ENCODE data around the gene TARS3. TPM values are rescaled to one million over a fixed set of nuclear protein-coding genes. Genes with fewer than 3 reads are reported as not detected.
"Not testable (repeated sequence)": the region's sequence is repeated elsewhere in the genome, so short reads cannot be mapped to it uniquely, and the experiment has no call there.

TARS3 gene
- total and polyA plus RNA-seq, 2 donors (not counting 1 experiment from before 2014, with no cell fraction given) = 9.7 to 27.0 TPM

DNA sequence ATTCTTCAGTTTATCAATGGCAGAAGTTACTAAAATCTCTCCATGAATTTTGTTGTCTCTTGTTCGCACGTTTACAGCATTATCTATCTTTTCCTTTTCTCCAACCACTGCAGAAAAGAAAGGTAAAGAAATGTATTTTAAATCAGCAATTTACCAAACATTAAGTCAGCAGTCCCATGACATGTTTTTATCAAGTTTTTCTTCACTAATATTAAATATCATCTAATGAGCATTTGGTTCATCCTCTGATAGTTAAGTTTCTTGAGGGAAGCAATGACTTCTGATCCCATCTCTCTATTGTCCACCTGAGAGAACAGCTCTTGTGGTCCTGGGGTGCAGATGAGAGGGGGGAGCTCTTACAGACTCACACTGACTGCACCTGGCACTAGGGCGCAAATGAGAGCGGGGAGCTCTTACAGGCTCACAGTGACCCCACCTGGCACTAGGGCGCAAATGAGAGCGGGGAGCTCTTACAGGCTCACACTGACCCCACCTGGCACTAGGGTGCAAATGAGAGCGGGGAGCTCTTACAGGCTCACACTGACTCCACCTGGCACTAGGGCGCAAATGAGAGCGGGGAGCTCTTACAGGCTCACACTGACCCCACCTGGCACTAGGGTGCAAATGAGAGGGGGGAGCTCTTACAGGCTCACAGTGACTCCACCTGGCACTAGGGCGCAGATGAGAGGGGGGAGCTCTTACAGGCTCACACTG, 69.5 kb downstream of the TARS3 start:
- H2AFZ ChIP-seq (ENCODE audit: insufficient read depth, low read depth, low read length, poor library complexity, severe bottlenecking); H3K27me3 ChIP-seq (replicated peaks in 1 of 4; ENCODE audit: control extremely low read depth in 1 of 4, control insufficient read depth in 3 of 4, insufficient read depth in 4 of 4, low read length in 3 of 4); ATAC-seq (ENCODE audit: low read depth); POLR2A ChIA-PET; H4K20me1 ChIP-seq (ENCODE audit: control insufficient read depth, insufficient read depth, low read length, poor library complexity, severe bottlenecking); H3K4me3 ChIP-seq (ENCODE audit: control extremely low read depth in 1 of 5, extremely low read depth in 1 of 5, insufficient read depth in 1 of 5, low read depth in 2 of 5, low read length in 4 of 5); H3K9ac ChIP-seq (ENCODE audit: low read length); H3K27me3 Mint-ChIP-seq; H3K9me3 Mint-ChIP-seq (ENCODE audit: insufficient read depth); H3K4me2 ChIP-seq (replicated peaks; ENCODE audit: low read depth, low read length, poor library complexity, severe bottlenecking); H3K36me3 ChIP-seq (replicated peaks in 1 of 2; ENCODE audit: control extremely low read depth in 1 of 2, control insufficient read depth in 1 of 2, extremely low read depth in 1 of 2, insufficient read depth in 2 of 2, low read length in 1 of 2); H3K9me3 ChIP-seq (ENCODE audit: control extremely low read depth in 1 of 3, control insufficient read depth in 2 of 3, insufficient read depth in 1 of 3, low read length in 2 of 3): not testable (repeated sequence)
- Mint-ChIP-seq H3K27ac (peak overlapping the region; percentile 62), H3K4me1 (peaks cover 26% of the 10 kb centered on the region), H3K4me3 (peak overlapping the region; percentile 50)
- DNase-seq = peak; percentile 48
- no CpG with 5 or more reads among the region's 10 CpGs for WGBS (ENCODE audit: insufficient coverage)
- intact Hi-C loops (cut with micrococcal nuclease) = loop anchor here (5.0 kb wide), 2 partner anchors 647 to 737 kb away; partner anchors contain the start of gene LRRK1
- H3K27ac ChIP-seq (ENCODE audit: low read length in 2 of 2) = peak overlapping the region in 1 of 2 donors; percentile 34
- peaks cover 21 to 23% of the 10 kb centered on the region in 2 donors for H3K4me1 ChIP-seq (ENCODE audit: control insufficient read depth in 2 of 2, insufficient read depth in 2 of 2, low read length in 2 of 2)
- CTCF ChIA-PET = interaction anchor here (0.7 to 3.9 kb wide), 9 partner anchors 13 to 507 kb away, joined by 3 to 27 read pairs (median 9); partner anchors contain the start of gene SNRPA1
- peaks cover 30% of the 10 kb centered on the region for H3K79me2 ChIP-seq (ENCODE audit: control insufficient read depth, insufficient read depth, low read length)

DNA sequence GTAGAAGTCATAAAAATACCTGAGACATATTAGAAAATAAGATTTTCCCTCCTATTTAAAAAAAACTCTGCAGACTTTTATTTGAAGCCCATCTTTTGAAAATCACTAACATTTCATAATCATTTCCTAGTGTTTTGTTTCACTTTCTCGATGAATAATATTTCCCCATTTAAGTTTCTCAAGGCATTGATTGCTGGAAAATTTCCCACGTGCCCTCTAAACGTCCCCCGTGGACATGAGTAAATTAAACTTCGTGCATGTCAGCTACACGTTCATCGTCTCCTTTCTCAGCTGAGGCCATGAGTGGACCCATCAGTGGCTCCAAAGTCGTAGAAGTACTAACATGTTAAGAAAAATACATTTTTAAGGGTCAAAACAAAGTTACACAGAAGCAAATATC, 70.1 kb downstream of the TARS3 start:
- peak overlapping the region; percentile 62 for H3K27ac Mint-ChIP-seq
- H3K4me1 ChIP-seq (ENCODE audit: control insufficient read depth in 2 of 2, insufficient read depth in 2 of 2, low read length in 2 of 2) = peaks cover 21 to 23% of the 10 kb centered on the region in 2 donors
- intact Hi-C loops (cut with micrococcal nuclease) = loop anchor here (5.0 kb wide), 2 partner anchors 647 to 737 kb away; partner anchors contain the start of gene LRRK1
- CTCF ChIA-PET = interaction anchor here (0.8 to 3.9 kb wide), 10 partner anchors 12 to 369 kb away, joined by 3 to 27 read pairs (median 8); partner anchors contain the start of gene SNRPA1
- 100% methylated on average over 1 of the region's 8 CpGs for WGBS (ENCODE audit: insufficient coverage)
- DNase-seq = no peak
- H3K27ac ChIP-seq (ENCODE audit: low read length in 2 of 2) = peak overlapping the region in 1 of 2 donors; percentile 34
- ATAC-seq (ENCODE audit: low read depth) = no peak
- no peak overlapping the region for H2AFZ ChIP-seq (ENCODE audit: insufficient read depth, low read depth, low read length, poor library complexity, severe bottlenecking)
- no peaks in the 10 kb centered on the region for H3K27me3 ChIP-seq (replicated peaks in 1 of 4; ENCODE audit: control extremely low read depth in 1 of 4, control insufficient read depth in 3 of 4, insufficient read depth in 4 of 4, low read length in 3 of 4)
- POLR2A ChIA-PET = interaction anchor here (1.0 kb wide), 1 partner anchor 15 kb away, joined by 3 read pairs; no protein-coding TSS in a partner anchor
- peaks cover 5% of the 10 kb centered on the region for H4K20me1 ChIP-seq (ENCODE audit: control insufficient read depth, insufficient read depth, low read length, poor library complexity, severe bottlenecking)
- no peak overlapping the region for H3K9ac ChIP-seq (ENCODE audit: low read length)
- H3K9me3 Mint-ChIP-seq (ENCODE audit: insufficient read depth) = no peaks in the 10 kb centered on the region
- peaks cover 1 to 16% of the 10 kb centered on the region in 2 experiments for H3K36me3 ChIP-seq (replicated peaks in 1 of 2; ENCODE audit: control extremely low read depth in 1 of 2, control insufficient read depth in 1 of 2, extremely low read depth in 1 of 2, insufficient read depth in 2 of 2, low read length in 1 of 2)
- H3K4me3 Mint-ChIP-seq = peak overlapping the region; percentile 50
- H3K4me1 Mint-ChIP-seq = peaks cover 31% of the 10 kb centered on the region
- H3K4me3 ChIP-seq (ENCODE audit: control extremely low read depth in 1 of 5, extremely low read depth in 1 of 5, insufficient read depth in 1 of 5, low read depth in 2 of 5, low read length in 4 of 5) = no peak overlapping the region
- H3K27me3 Mint-ChIP-seq = no peaks in the 10 kb centered on the region
- no peak for TF ChIP-seq EZH2 (IDR thresholded peaks at IDR 0.05; ENCODE audit: borderline replicate concordance, insufficient read depth, low read depth, low read length, poor library complexity, severe bottlenecking)
- TF ChIP-seq, protein P1, sequence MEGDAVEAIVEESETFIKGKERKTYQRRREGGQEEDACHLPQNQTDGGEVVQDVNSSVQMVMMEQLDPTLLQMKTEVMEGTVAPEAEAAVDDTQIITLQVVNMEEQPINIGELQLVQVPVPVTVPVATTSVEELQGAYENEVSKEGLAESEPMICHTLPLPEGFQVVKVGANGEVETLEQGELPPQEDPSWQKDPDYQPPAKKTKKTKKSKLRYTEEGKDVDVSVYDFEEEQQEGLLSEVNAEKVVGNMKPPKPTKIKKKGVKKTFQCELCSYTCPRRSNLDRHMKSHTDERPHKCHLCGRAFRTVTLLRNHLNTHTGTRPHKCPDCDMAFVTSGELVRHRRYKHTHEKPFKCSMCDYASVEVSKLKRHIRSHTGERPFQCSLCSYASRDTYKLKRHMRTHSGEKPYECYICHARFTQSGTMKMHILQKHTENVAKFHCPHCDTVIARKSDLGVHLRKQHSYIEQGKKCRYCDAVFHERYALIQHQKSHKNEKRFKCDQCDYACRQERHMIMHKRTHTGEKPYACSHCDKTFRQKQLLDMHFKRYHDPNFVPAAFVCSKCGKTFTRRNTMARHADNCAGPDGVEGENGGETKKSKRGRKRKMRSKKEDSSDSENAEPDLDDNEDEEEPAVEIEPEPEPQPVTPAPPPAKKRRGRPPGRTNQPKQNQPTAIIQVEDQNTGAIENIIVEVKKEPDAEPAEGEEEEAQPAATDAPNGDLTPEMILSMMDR (IDR thresholded peaks at IDR 0.05) = no peak
- H3K4me2 ChIP-seq (replicated peaks; ENCODE audit: low read depth, low read length, poor library complexity, severe bottlenecking) = no peak overlapping the region
- H3K9me3 ChIP-seq (ENCODE audit: control extremely low read depth in 1 of 3, control insufficient read depth in 2 of 3, insufficient read depth in 1 of 3, low read length in 2 of 3) = no peaks in the 10 kb centered on the region
- H3K79me2 ChIP-seq (ENCODE audit: control insufficient read depth, insufficient read depth, low read length) = peaks cover 37% of the 10 kb centered on the region
